H1 (cell line): ENCODE measurements around the gene WDFY4. TPM values are rescaled to one million over a fixed set of nuclear protein-coding genes. Genes with fewer than 3 reads are reported as not detected.

Experiments used
- CTCF ChIA-PET: fragments of 300-600 bp; sonication (Branson Sonifier 250); formaldehyde crosslinking; loops from one replicate; lab custom pipeline; 2021; ENCODE audit not compliant: partially characterized antibody; lab: Charles Lee
- POLR2A ChIA-PET: fragments of 300-600 bp; sonication (Branson Sonifier 250); formaldehyde crosslinking; loops from one replicate; lab custom pipeline; 2021; ENCODE audit warnings: inconsistent platforms; ENCODE audit not compliant: partially characterized antibody; lab: Charles Lee
- DNase-seq, 2 experiments: peaks; one replicate each; pipeline versions ENCODE4 v3.0.0 to v3.0.0-alpha.2; 2010 to 2022; ENCODE audit warnings: low spot score in 2 of 2, low read depth in 1 of 2, mixed read lengths in 1 of 2
- FAIRE-seq: peaks from 2 replicates; lab custom pipeline; 2011; peaks lifted over from hg19 to GRCh38; lab: Jason Lieb, UNC
- H2AFZ ChIP-seq: 2 replicates; pipeline ENCODE4 v1.8.1; 2012; ENCODE audit warnings: low read length, inconsistent platforms
- H2AK5ac ChIP-seq: 2 replicates; pipeline ENCODE4 v1.6.1; 2013; ENCODE audit warnings: low read depth, low read length
- H2BK120ac ChIP-seq: replicated peaks from 2 replicates; pipeline ENCODE3; 2013; ENCODE audit warnings: low read depth, low read length, inconsistent platforms
- H2BK12ac ChIP-seq: 2 replicates; pipeline ENCODE4 v1.6.1; 2013; ENCODE audit warnings: low read depth, low read length
- H2BK15ac ChIP-seq: 2 replicates; pipeline ENCODE4 v1.6.1; 2013; ENCODE audit warnings: low read length
- H2BK20ac ChIP-seq: 2 replicates; pipeline ENCODE4 v1.6.1; 2013; ENCODE audit warnings: low read length
- H2BK5ac ChIP-seq: 2 replicates; pipeline ENCODE4 v1.6.1; 2013; ENCODE audit warnings: low read depth, low read length
- H3K14ac ChIP-seq: 2 replicates; pipeline ENCODE4 v1.6.1; 2013; ENCODE audit warnings: inconsistent platforms; ENCODE audit not compliant: insufficient read length
- H3K18ac ChIP-seq: 2 replicates; pipeline ENCODE4 v1.6.1; 2013; ENCODE audit warnings: low read length; ENCODE audit errors: extremely low read depth
- H3K23ac ChIP-seq: 2 replicates; pipeline ENCODE4 v1.6.1; 2013; ENCODE audit warnings: inconsistent platforms; ENCODE audit not compliant: insufficient read length
- H3K23me2 ChIP-seq: 2 replicates; pipeline ENCODE4 v1.6.1; 2013; ENCODE audit warnings: low read depth, low read length
- H3K27ac ChIP-seq: 2 replicates; pipeline ENCODE4 v1.6.1; 2011; ENCODE audit warnings: low read depth, low read length, inconsistent platforms
- H3K27me3 ChIP-seq, 4 experiments: replicated peaks in 1 of 4; 1 replicate in 1 of 4; 2 replicates in 3 of 4; pipeline versions ENCODE4 v1.6.1 to v1.8.1; 2011 to 2013; ENCODE audit warnings: low read length in 3 of 4, mild to moderate bottlenecking in 3 of 4, inconsistent platforms in 2 of 4, mixed read lengths in 2 of 4, moderate library complexity in 1 of 4; ENCODE audit not compliant: control insufficient read depth in 3 of 4, insufficient read depth in 3 of 4; ENCODE audit errors: extremely low read depth in 1 of 4
- H3K36me3 ChIP-seq, 4 experiments: 2 replicates each; pipeline versions ENCODE4 v1.6.1 to v1.8.1; 2011 to 2013; ENCODE audit warnings: mild to moderate bottlenecking in 4 of 4, low read length in 3 of 4, moderate library complexity in 2 of 4, control low read depth in 1 of 4, inconsistent platforms in 1 of 4; ENCODE audit not compliant: insufficient read depth in 4 of 4, control insufficient read depth in 2 of 4
- H3K4ac ChIP-seq: replicated peaks from 2 replicates; pipeline ENCODE3; 2013; ENCODE audit warnings: low read length, low read depth, mixed read lengths, inconsistent platforms; ENCODE audit not compliant: insufficient read length
- H3K4me1 ChIP-seq, 4 experiments: replicated peaks in 1 of 4; 1 replicate in 1 of 4; 2 replicates in 3 of 4; pipeline versions ENCODE4 v1.6.1 to v1.8.1; 2011 to 2013; ENCODE audit warnings: low read length in 3 of 4, inconsistent platforms in 2 of 4, mixed read lengths in 1 of 4; ENCODE audit not compliant: insufficient read depth in 4 of 4, control insufficient read depth in 3 of 4
- H3K4me2 ChIP-seq, 2 experiments: 2 replicates each; pipeline versions ENCODE4 v1.6.1 to v1.8.1; 2011 to 2013; ENCODE audit warnings: low read depth in 2 of 2, low read length in 2 of 2, control low read depth in 1 of 2, inconsistent platforms in 1 of 2, mild to moderate bottlenecking in 1 of 2; ENCODE audit not compliant: insufficient read depth in 1 of 2
- H3K4me3 ChIP-seq, 4 experiments: fragments of 200-600, 300-600 bp in 1 of 4; sonication (generic), shearing (Covaris generic), sonication (Bioruptor Twin) in 1 of 4; 2 replicates each; pipeline versions ENCODE4 v1.5.1 to v1.8.1; 2011 to 2016; ENCODE audit warnings: low read length in 4 of 4, low read depth in 3 of 4, control low read depth in 2 of 4, inconsistent platforms in 2 of 4, mild to moderate bottlenecking in 2 of 4, mixed read lengths in 1 of 4, moderate library complexity in 1 of 4; ENCODE audit not compliant: insufficient read depth in 2 of 4; ENCODE audit errors: extremely low read depth in 1 of 4
- H3K56ac ChIP-seq: replicated peaks from 2 replicates; pipeline ENCODE3; 2013; ENCODE audit warnings: low read depth, mild to moderate bottlenecking, mixed read lengths, low read length, inconsistent platforms; ENCODE audit not compliant: insufficient read length
- H3K79me1 ChIP-seq: 2 replicates; pipeline ENCODE4 v1.6.1; 2013; ENCODE audit warnings: low read depth, low read length, control low read depth
- H3K79me2 ChIP-seq, 2 experiments: 2 replicates each; pipeline versions ENCODE4 v1.6.1 to v1.8.1; 2012 to 2013; ENCODE audit warnings: low read length in 2 of 2, mild to moderate bottlenecking in 2 of 2, inconsistent platforms in 1 of 2; ENCODE audit not compliant: insufficient read depth in 2 of 2, control insufficient read depth in 1 of 2
- H3K9ac ChIP-seq, 4 experiments: replicated peaks in 1 of 4; 1 replicate in 1 of 4; 2 replicates in 3 of 4; pipeline versions ENCODE4 v1.6.1 to v1.8.1; 2011 to 2013; ENCODE audit warnings: low read depth in 3 of 4, low read length in 3 of 4, control low read depth in 2 of 4, mild to moderate bottlenecking in 2 of 4, moderate library complexity in 2 of 4, inconsistent platforms in 1 of 4; ENCODE audit errors: extremely low read depth in 1 of 4
- H3K9me3 ChIP-seq, 2 experiments: 2 replicates each; pipeline versions ENCODE4 v1.6.1 to v1.8.1; 2012 to 2013; ENCODE audit warnings: mild to moderate bottlenecking in 2 of 2, moderate library complexity in 2 of 2, control low read depth in 1 of 2, inconsistent platforms in 1 of 2, low read depth in 1 of 2, low read length in 1 of 2, mixed read lengths in 1 of 2; ENCODE audit not compliant: insufficient read depth in 2 of 2
- H4K20me1 ChIP-seq, 2 experiments: replicated peaks in 1 of 2; 2 replicates each; pipeline versions ENCODE3 to v1.8.1; 2011 to 2013; ENCODE audit warnings: inconsistent platforms in 2 of 2, low read length in 2 of 2, mild to moderate bottlenecking in 1 of 2; ENCODE audit not compliant: insufficient read depth in 2 of 2, control insufficient read depth in 1 of 2
- H4K5ac ChIP-seq: 2 replicates; pipeline ENCODE4 v1.6.1; 2013; ENCODE audit warnings: low read length, low read depth, mixed read lengths, inconsistent platforms; ENCODE audit not compliant: insufficient read length
- H4K8ac ChIP-seq: 2 replicates; pipeline ENCODE4 v1.8.0; 2013; ENCODE audit warnings: mild to moderate bottlenecking, moderate library complexity, low read length, inconsistent platforms; ENCODE audit not compliant: insufficient read depth; ENCODE audit errors: extremely low read depth
- H4K91ac ChIP-seq: replicated peaks from 2 replicates; pipeline ENCODE3; 2013; ENCODE audit warnings: low read length, mixed read lengths, inconsistent platforms; ENCODE audit not compliant: insufficient read length
- CBX8 ChIP-seq: fragments of 300-800, 300-1000 bp; sonication (generic); IDR thresholded peaks from 2 replicates; pipeline ENCODE4 v1.7.1; 2016; ENCODE audit warnings: low read depth, low read length, borderline replicate concordance
- HDAC6 ChIP-seq: IDR thresholded peaks from one replicate; pipeline ENCODE4 v1.7.1; 2012; ENCODE audit warnings: low read depth, mild to moderate bottlenecking, inconsistent platforms, low read length, moderate library complexity
- JUN ChIP-seq: IDR thresholded peaks from 2 replicates; pipeline ENCODE4 v1.6.1; 2011; ENCODE audit warnings: low read depth, mild to moderate bottlenecking, improper control_type of control experiment, low read length
- KDM5A ChIP-seq: fragments of 200-600 bp; IDR thresholded peaks from 2 replicates; pipeline ENCODE4 v1.7.1; 2012; ENCODE audit warnings: mild to moderate bottlenecking, low read length, inconsistent platforms, mixed read lengths
- MAFK ChIP-seq: IDR thresholded peaks from 2 replicates; pipeline ENCODE4 v1.6.1; 2012; ENCODE audit warnings: low read depth, mild to moderate bottlenecking, improper control_type of control experiment, low read length
- PHF8 ChIP-seq: fragments of 200-600 bp; sonication (generic); conservative IDR thresholded peaks from 2 replicates; pipeline ENCODE4 v1.7.1; 2012; ENCODE audit warnings: low read depth, mild to moderate bottlenecking, inconsistent platforms, low read length, moderate library complexity
- SIRT6 ChIP-seq: IDR thresholded peaks from one replicate; pipeline ENCODE4 v1.7.1; 2012; ENCODE audit warnings: low read length, inconsistent platforms
- SP2 ChIP-seq: IDR thresholded peaks from 2 replicates; pipeline ENCODE4 v1.6.1; 2012; ENCODE audit warnings: mild to moderate bottlenecking, low read length, inconsistent platforms
- WGBS, 2 experiments: shearing (Covaris generic) in 1 of 2; methylation state at CpG; one replicate each; pipeline versions ENCODE4 v1.1.6 to v1.1.7; 2013 to 2015; ENCODE audit warnings: low lambda C conversion rate in 2 of 2, mixed read lengths in 2 of 2, inconsistent platforms in 1 of 2, low coverage in 1 of 2, missing lambda C conversion rate in 1 of 2; ENCODE audit not compliant: insufficient replicate concordance in 2 of 2, insufficient coverage in 1 of 2, insufficient read length in 1 of 2; ENCODE audit errors: extremely low coverage in 1 of 2, missing lambda C conversion rate in 1 of 2; 5-methylcytosine and 5-hydroxymethylcytosine counted together
- polyA plus RNA-seq, 7 experiments: library from polyadenylated mRNA; depleted of rRNA in 3 of 7; stranded (reverse) in 5 of 7; unstranded in 2 of 7; fragments of >200 nt in 5 of 7; fragments of 200-250 nt in 2 of 7; gene quantifications; 1 replicate in 5 of 7; 2 replicates in 1 of 7; 4 replicates in 1 of 7; pipeline versions ENCODE4 v1.2.1 to v1.2.3, GENCODE V29; 2011 to 2013; ENCODE audit warnings: missing spikeins in 2 of 7, mixed read lengths in 2 of 7
- total RNA-seq: library from RNA; stranded (reverse); fragmentation: NEBNext Ultra II Directional; extraction: Animal tissue kit (Norgen Biotek cat#: 25700); gene quantifications from 2 replicates; pipeline ENCODE4 v1.2.1, GENCODE V29; 2021
- TF ChIP-seq, protein P1 (sequence below): IDR thresholded peaks from 2 replicates; pipeline ENCODE4 v1.6.1; 2012; ENCODE audit warnings: inconsistent platforms

WDFY4 gene
- total and polyA plus RNA-seq, 2 of the 8 experiments (the other 6 are each of a cell fraction or from before 2014, with no cell fraction given) = not detected

DNA sequence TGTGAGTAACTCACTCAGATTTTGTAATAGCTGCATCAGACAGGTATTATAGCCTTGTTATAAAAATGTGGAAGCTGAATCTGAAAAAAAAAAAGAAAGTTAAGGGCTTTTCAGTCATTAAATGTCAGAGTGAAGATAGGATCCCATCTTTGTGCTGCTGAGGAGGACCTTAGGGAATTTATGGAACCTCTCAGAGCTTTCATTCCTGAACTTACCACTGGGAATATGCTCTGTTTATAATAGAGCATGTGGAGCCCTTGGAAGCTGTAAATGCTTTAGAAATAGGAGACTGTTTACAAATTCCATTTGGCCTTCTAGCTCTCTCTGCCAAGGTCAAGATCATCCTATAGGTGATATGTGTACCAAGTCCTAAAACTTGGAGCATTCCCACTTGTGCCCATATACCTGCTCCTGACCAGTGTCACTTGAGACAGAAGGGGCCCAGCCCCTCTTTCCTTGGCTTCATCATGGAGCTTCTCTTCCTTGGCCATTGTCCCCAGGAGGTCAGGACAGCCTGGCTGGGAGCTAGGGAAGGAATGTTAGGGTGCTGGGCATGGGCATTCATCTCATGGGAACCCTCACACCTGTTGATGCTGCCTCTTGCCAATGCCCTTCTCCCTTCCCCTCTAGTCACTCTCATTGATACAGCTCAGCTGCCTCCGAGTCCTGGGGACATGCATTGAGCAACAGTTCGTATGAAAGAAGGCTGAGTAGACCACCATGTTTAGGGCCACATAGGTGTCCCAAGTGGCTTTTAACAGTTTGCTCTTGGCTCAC lies 149.7 kb downstream of the WDFY4 start:
- Histone ChIP-seq H3K23me2 (no peaks in the 10 kb centered on the region), H2BK20ac (no peak overlapping the region), H3K56ac (no peak overlapping the region), H3K79me2 (no peaks in the 10 kb centered on the region), H3K4me2 (no peak overlapping the region), H4K20me1 (no peaks in the 10 kb centered on the region), H3K23ac (no peak overlapping the region), H2BK120ac (no peak overlapping the region), H4K91ac (no peak overlapping the region), H2BK12ac (no peak overlapping the region), H3K27ac (no peak overlapping the region), H3K14ac (no peak overlapping the region), H3K4ac (no peak overlapping the region), H2AFZ (no peak overlapping the region), H3K18ac (no peak overlapping the region), H3K36me3 (no peaks in the 10 kb centered on the region), H3K4me3 (no peak overlapping the region), H2BK5ac (no peak overlapping the region), H3K79me1 (no peaks in the 10 kb centered on the region), H3K9ac (no peak overlapping the region), H2BK15ac (no peak overlapping the region), H3K9me3 (no peaks in the 10 kb centered on the region), H2AK5ac (no peak overlapping the region), H3K27me3 (no peaks in the 10 kb centered on the region), H4K8ac (no peak overlapping the region), H3K4me1 (peaks cover 0 to 2% (median 0%) of the 10 kb centered on the region in 4 experiments; a peak in 1 of 7 replicates), H4K5ac (no peak overlapping the region)
- no peak for TF ChIP-seq KDM5A
- no peak for TF ChIP-seq CBX8
- no peak for TF ChIP-seq PHF8
- TF ChIP-seq, protein P1, sequence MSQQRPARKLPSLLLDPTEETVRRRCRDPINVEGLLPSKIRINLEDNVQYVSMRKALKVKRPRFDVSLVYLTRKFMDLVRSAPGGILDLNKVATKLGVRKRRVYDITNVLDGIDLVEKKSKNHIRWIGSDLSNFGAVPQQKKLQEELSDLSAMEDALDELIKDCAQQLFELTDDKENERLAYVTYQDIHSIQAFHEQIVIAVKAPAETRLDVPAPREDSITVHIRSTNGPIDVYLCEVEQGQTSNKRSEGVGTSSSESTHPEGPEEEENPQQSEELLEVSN = no peak
- no peak for TF ChIP-seq HDAC6
- TF ChIP-seq JUN = no peak
- no peak for TF ChIP-seq SP2
- TF ChIP-seq MAFK = no peak
- no peak for TF ChIP-seq SIRT6
- CTCF ChIA-PET = interaction anchor here (0.8 to 1.2 kb wide), 2 partner anchors 12 to 17 kb away, joined by 3 to 4 read pairs; no protein-coding TSS in a partner anchor
- FAIRE-seq (no peak), DNase-seq (no peak)
- WGBS, 2 experiments = 100% methylated on average over 2 of the region's 2 CpGs; no CpG with 5 or more reads in 1 of the 2 experiments
- POLR2A ChIA-PET = no interaction called here
